Endodermal cell (in vitro differentiated cells): ENCODE data around the gene TBC1D20. TPM values are rescaled to one million over a fixed set of nuclear protein-coding genes. Genes with fewer than 3 reads are reported as not detected.

Experiments used
- DNase-seq: peaks from one replicate; pipeline ENCODE4 v3.0.0-alpha.2; 2017
- H3K27ac ChIP-seq: 2 replicates; pipeline ENCODE4 v1.5.1; 2013; ENCODE audit warnings: mild to moderate bottlenecking, low read depth, low read length, moderate library complexity
- H3K27me3 ChIP-seq: 2 replicates; pipeline ENCODE4 v1.6.1; 2013; ENCODE audit warnings: mild to moderate bottlenecking, low read length, moderate library complexity; ENCODE audit not compliant: insufficient read depth, control insufficient read depth, poor library complexity, severe bottlenecking
- H3K36me3 ChIP-seq: 2 replicates; pipeline ENCODE4 v1.7.0; 2013; ENCODE audit warnings: mild to moderate bottlenecking, low read length, moderate library complexity; ENCODE audit not compliant: control insufficient read depth, insufficient read depth
- H3K4me1 ChIP-seq: one replicate; pipeline ENCODE4 v1.7.0; 2013; ENCODE audit warnings: low read length; ENCODE audit not compliant: control insufficient read depth, insufficient read depth
- H3K4me3 ChIP-seq: 2 replicates; pipeline ENCODE4 v1.5.1; 2013; ENCODE audit warnings: mild to moderate bottlenecking, low read length, moderate library complexity
- H3K9ac ChIP-seq: 2 replicates; pipeline ENCODE4 v1.6.1; 2013; ENCODE audit warnings: mild to moderate bottlenecking, low read length, moderate library complexity; ENCODE audit not compliant: poor library complexity, severe bottlenecking; ENCODE audit errors: extremely low read depth
- H3K9me3 ChIP-seq: 2 replicates; pipeline ENCODE4 v1.6.1; 2013; ENCODE audit warnings: mild to moderate bottlenecking, low read length, moderate library complexity; ENCODE audit not compliant: control insufficient read depth
- H3K27ac Mint-ChIP-seq: 2 replicates; pipeline ENCODE4 v1.8.0; 2020; ENCODE audit warnings: mixed read lengths
- H3K27me3 Mint-ChIP-seq: 2 replicates; pipeline ENCODE4 v1.8.0; 2021; ENCODE audit warnings: mild to moderate bottlenecking, mixed read lengths; ENCODE audit not compliant: insufficient read depth
- H3K36me3 Mint-ChIP-seq: 2 replicates; pipeline ENCODE4 v1.8.0; 2020; ENCODE audit warnings: low read depth, mixed read lengths
- H3K4me1 Mint-ChIP-seq: 2 replicates; pipeline ENCODE4 v1.8.0; 2020; ENCODE audit warnings: mixed read lengths
- H3K4me3 Mint-ChIP-seq: 2 replicates; pipeline ENCODE4 v1.8.0; 2020; ENCODE audit warnings: mild to moderate bottlenecking, moderate library complexity, mixed read lengths
- H3K9me3 Mint-ChIP-seq: 2 replicates; pipeline ENCODE4 v1.8.0; 2020; ENCODE audit warnings: mild to moderate bottlenecking, mixed read lengths
- WGBS, 2 experiments: methylation state at CpG; one replicate each; pipeline versions ENCODE4 v1.1.5 to v1.1.7; 2013; ENCODE audit warnings: missing lambda C conversion rate in 2 of 2, mixed read lengths in 1 of 2; ENCODE audit not compliant: insufficient coverage in 1 of 2, insufficient read length in 1 of 2; 5-methylcytosine and 5-hydroxymethylcytosine counted together
- total RNA-seq, 2 donors: library from RNA; stranded (reverse); fragmentation: NEBNext Ultra II Directional in 1 of 2; extraction: Animal tissue kit (Norgen Biotek cat#: 25700) in 1 of 2; gene quantifications; 2 replicates in 1 of 2; 3 replicates in 1 of 2; pipeline ENCODE4 v1.2.1, GENCODE V29; 2021
- TF ChIP-seq, protein P1 (sequence below): fragments of 200-600 bp; sonication (generic); conservative IDR thresholded peaks from 2 replicates; pipeline ENCODE4 v1.5.0; 2021; ENCODE audit warnings: antibody characterized with exemption, mild to moderate bottlenecking

Gene TBC1D20
- total RNA-seq, 2 donors from 2014 or later: 24.9 to 28.0 TPM

DNA sequence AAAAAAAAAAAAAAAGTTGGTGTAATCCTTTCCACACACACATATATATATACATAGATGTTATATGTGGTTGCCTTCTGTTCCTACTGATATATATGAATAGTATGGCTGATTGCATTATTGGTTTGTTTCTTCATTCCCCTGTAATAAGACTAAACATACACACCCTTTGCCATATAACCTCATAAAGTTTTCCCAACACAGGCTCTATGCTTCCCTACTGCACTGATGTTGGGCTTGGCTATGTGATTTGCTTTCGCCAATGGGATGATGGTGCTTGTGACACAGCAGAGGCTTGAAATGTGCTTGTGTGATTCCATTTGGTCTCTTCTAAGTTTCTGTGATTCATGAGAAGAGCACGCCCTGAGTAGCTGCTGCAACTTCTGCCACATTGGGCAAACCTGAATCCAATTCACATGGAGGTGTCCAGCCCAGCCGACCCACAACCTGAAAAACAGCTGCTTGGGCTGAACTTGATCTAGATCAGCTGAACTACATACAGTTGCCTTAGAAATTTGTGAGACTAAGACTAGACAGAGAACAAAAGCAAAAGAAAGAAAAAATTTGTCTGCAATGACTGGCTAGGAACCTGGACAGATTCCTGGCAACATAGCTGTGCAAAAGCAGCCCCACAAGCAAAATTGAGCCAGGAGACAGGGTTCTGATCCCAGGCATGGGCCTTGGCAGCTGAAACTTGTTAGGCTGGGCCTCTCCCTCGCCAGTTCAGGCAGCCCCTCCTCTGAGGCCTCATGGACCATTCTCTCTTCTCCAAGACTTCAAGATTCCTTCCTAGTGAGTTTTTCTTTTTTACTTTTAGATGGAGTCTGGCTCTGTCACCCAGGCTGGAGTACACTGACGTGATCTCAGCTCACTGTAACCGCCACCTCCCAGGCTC lies 13.4 kb upstream of the TBC1D20 start:
- H3K27ac ChIP-seq: no peak overlapping the region
- H3K9ac ChIP-seq: no peak overlapping the region
- H3K27me3 ChIP-seq: no peaks in the 10 kb centered on the region
- H3K36me3 Mint-ChIP-seq: peaks cover 72% of the 10 kb centered on the region
- H3K27me3 Mint-ChIP-seq: peaks cover 5% of the 10 kb centered on the region
- TF ChIP-seq, protein P1, sequence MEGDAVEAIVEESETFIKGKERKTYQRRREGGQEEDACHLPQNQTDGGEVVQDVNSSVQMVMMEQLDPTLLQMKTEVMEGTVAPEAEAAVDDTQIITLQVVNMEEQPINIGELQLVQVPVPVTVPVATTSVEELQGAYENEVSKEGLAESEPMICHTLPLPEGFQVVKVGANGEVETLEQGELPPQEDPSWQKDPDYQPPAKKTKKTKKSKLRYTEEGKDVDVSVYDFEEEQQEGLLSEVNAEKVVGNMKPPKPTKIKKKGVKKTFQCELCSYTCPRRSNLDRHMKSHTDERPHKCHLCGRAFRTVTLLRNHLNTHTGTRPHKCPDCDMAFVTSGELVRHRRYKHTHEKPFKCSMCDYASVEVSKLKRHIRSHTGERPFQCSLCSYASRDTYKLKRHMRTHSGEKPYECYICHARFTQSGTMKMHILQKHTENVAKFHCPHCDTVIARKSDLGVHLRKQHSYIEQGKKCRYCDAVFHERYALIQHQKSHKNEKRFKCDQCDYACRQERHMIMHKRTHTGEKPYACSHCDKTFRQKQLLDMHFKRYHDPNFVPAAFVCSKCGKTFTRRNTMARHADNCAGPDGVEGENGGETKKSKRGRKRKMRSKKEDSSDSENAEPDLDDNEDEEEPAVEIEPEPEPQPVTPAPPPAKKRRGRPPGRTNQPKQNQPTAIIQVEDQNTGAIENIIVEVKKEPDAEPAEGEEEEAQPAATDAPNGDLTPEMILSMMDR: no peak
- H3K4me1 ChIP-seq: no peaks in the 10 kb centered on the region
- no peak overlapping the region for H3K27ac Mint-ChIP-seq
- no peak overlapping the region for H3K4me3 Mint-ChIP-seq
- peaks cover 38% of the 10 kb centered on the region for H3K9me3 Mint-ChIP-seq
- DNase-seq: no peak
- H3K4me3 ChIP-seq: no peak overlapping the region
- peaks cover 40% of the 10 kb centered on the region for H3K9me3 ChIP-seq
- no peaks in the 10 kb centered on the region for H3K4me1 Mint-ChIP-seq
- 94 to 95% methylated on average over 6 of the region's 6 CpGs for WGBS, 2 experiments
- H3K36me3 ChIP-seq: peaks cover 73% of the 10 kb centered on the region

DNA sequence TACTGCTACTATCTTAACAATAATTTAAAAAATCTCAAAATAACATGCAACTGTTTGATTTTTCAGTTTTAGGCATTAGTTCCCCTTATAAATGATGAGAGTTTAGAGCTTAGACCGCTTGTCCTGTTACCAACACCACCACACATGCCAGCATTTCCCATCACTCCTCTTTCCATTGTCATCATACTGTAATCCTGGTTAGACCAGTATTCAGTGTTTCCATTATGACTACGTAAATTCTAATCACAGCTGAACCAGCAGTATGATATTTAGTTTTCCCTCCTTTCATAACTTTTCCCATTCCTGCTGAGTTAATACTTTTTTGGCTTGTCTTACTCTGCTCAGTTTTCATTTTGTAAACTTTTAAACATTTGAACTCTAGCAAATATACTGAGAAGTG lies 12.2 kb upstream of the TBC1D20 start:
- H3K4me1 ChIP-seq: no peaks in the 10 kb centered on the region
- no peak overlapping the region for H3K4me3 ChIP-seq
- no peak overlapping the region for H3K4me3 Mint-ChIP-seq
- DNase-seq: no peak
- peaks cover 5% of the 10 kb centered on the region for H3K27me3 Mint-ChIP-seq
- peaks cover 49% of the 10 kb centered on the region for H3K9me3 Mint-ChIP-seq
- no peaks in the 10 kb centered on the region for H3K4me1 Mint-ChIP-seq
- TF ChIP-seq, protein P1: no peak
- H3K9ac ChIP-seq: no peak overlapping the region
- peaks cover 51% of the 10 kb centered on the region for H3K9me3 ChIP-seq
- no peaks in the 10 kb centered on the region for H3K27me3 ChIP-seq
- H3K27ac Mint-ChIP-seq: no peak overlapping the region
- WGBS, 2 experiments: 88 to 98% methylated on average over 2 of the region's 2 CpGs
- H3K27ac ChIP-seq: no peak overlapping the region
- H3K36me3 ChIP-seq: peaks cover 62% of the 10 kb centered on the region
- H3K36me3 Mint-ChIP-seq: peaks cover 66% of the 10 kb centered on the region

DNA sequence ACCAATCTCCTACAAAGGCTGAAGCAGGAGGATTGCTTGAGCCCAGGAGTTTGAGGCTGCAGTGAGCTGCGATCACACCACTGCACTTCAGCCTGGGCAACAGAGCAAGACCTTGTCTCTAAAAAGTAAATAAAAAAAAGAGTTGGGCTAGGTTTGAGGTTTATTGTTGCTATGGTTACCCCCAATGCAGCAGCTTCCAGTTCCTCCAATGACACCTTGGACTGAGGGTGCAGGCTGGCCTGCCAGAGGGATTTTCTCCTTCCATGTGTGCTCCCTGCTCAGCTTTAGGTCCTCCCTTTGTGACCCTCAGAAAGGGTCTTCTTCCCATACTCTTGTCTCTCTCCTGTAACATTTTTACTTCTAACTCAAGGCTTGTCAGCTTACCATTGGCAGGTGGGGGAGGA lies 10.6 kb upstream of the TBC1D20 start:
- H3K4me3 ChIP-seq: no peak overlapping the region
- 100% methylated on average over 1 of the region's 1 CpG; no CpG with 5 or more reads in 1 of the 2 experiments for WGBS, 2 experiments
- DNase-seq: no peak
- H3K4me1 ChIP-seq: no peaks in the 10 kb centered on the region
- H3K27me3 ChIP-seq: no peaks in the 10 kb centered on the region
- peaks cover 45% of the 10 kb centered on the region for H3K36me3 ChIP-seq
- no peak overlapping the region for H3K27ac ChIP-seq
- peaks cover 67% of the 10 kb centered on the region for H3K9me3 ChIP-seq
- TF ChIP-seq, protein P1: no peak
- H3K27ac Mint-ChIP-seq: no peak overlapping the region
- H3K27me3 Mint-ChIP-seq: peaks cover 8% of the 10 kb centered on the region
- no peak overlapping the region for H3K4me3 Mint-ChIP-seq
- peaks cover 51% of the 10 kb centered on the region for H3K36me3 Mint-ChIP-seq
- H3K9ac ChIP-seq: no peak overlapping the region
- peaks cover 65% of the 10 kb centered on the region for H3K9me3 Mint-ChIP-seq
- H3K4me1 Mint-ChIP-seq: no peaks in the 10 kb centered on the region
